NB4 (cell line): ENCODE data around the gene ARID5A.

Source experiments
- CTCF ChIP-seq: IDR thresholded peaks from one replicate; pipeline ENCODE4 v1.5.1; 2012; ENCODE audit warnings: low read depth, low read length
- POLR2A ChIP-seq: IDR thresholded peaks from 2 replicates; pipeline ENCODE4 v1.6.1; 2011; ENCODE audit warnings: mild to moderate bottlenecking; ENCODE audit not compliant: insufficient read length; ENCODE audit errors: extremely low read depth

- no peak for TF ChIP-seq CTCF
- TF ChIP-seq POLR2A = no peak
Measured at GRCh38 chr2:96565111-96565510, 28.6 kb downstream of the ARID5A start.
